ENCODE measurements around the gene TTC28. TPM values are rescaled to one million over a fixed set of nuclear protein-coding genes. Genes with fewer than 3 reads are reported as not detected.
A peak's percentile ranks its signal among the peaks of the same experiment; 100 is the strongest.

The TTC28 gene
- total RNA-seq, 3 donors from 2014 or later, result 9.6 to 32.3 (median 13.2) TPM

- no peaks in the 10 kb centered on the region for H3K4me1 ChIP-seq (ENCODE audit: low read depth)
- DNase-seq, result no peak
- ATAC-seq, result peak; percentile 98
- intact Hi-C loops (cut with DNase I, micrococcal nuclease), result no loop called here
- TF ChIP-seq CTCF (IDR thresholded peaks at IDR 0.05), result no peak
- H3K9me3 ChIP-seq, result no peaks in the 10 kb centered on the region
- H3K36me3 ChIP-seq (ENCODE audit: low read depth), result no peaks in the 10 kb centered on the region
- no peak overlapping the region for H3K4me3 ChIP-seq
Observed at GRCh38 chr22:27935897-27936296, 743.7 kb downstream of the TTC28 start.

- DNase-seq, result no peak
- no peak overlapping the region for H3K4me3 ChIP-seq
- H3K9me3 ChIP-seq, result no peaks in the 10 kb centered on the region
- no peaks in the 10 kb centered on the region for H3K36me3 ChIP-seq (ENCODE audit: low read depth)
- ATAC-seq, result no peak
- intact Hi-C loops (cut with DNase I, micrococcal nuclease), result no loop called here
- no peak for TF ChIP-seq CTCF (IDR thresholded peaks at IDR 0.05)
- no peaks in the 10 kb centered on the region for H3K4me1 ChIP-seq (ENCODE audit: low read depth)
Observed at GRCh38 chr22:27934069-27934468, 745.6 kb downstream of the TTC28 start.

GRCh38 chr22:27933186-27933983 is 746.3 kb downstream of the TTC28 start:
- intact Hi-C loops (cut with DNase I, micrococcal nuclease), result no loop called here
- DNase-seq, result no peak
- peak; percentile 19 for ATAC-seq
- no peaks in the 10 kb centered on the region for H3K4me1 ChIP-seq (ENCODE audit: low read depth)
- H3K36me3 ChIP-seq (ENCODE audit: low read depth), result no peaks in the 10 kb centered on the region
- no peak overlapping the region for H3K4me3 ChIP-seq
- H3K9me3 ChIP-seq, result no peaks in the 10 kb centered on the region
- TF ChIP-seq CTCF (IDR thresholded peaks at IDR 0.05), result no peak

GRCh38 chr22:27930331-27931060 is 749.1 kb downstream of the TTC28 start:
- H3K36me3 ChIP-seq (ENCODE audit: low read depth), result no peaks in the 10 kb centered on the region
- ATAC-seq (no peak), DNase-seq (no peak)
- H3K4me3 ChIP-seq, result no peak overlapping the region
- no peaks in the 10 kb centered on the region for H3K4me1 ChIP-seq (ENCODE audit: low read depth)
- no peaks in the 10 kb centered on the region for H3K9me3 ChIP-seq
- no peak for TF ChIP-seq CTCF (IDR thresholded peaks at IDR 0.05)
- intact Hi-C loops (cut with DNase I, micrococcal nuclease), result no loop called here

Small RNAs within 50 kb of the gene (microRNA-seq; reads per million reads assigned to microRNA genes)
- not detected for gene MIR5739

Other genes starting within 250 kb of the TTC28 start
- 10 to 100 TPM; 15.8 to 21.1 (median 19.5) TPM for gene CHEK2, start 62.0 kb upstream of the TTC28 start, total RNA-seq
- 10 to 100 TPM; 11.6 to 15.5 (median 13.4) TPM for gene HSCB, start 62.2 kb upstream of the TTC28 start, total RNA-seq
- 10 to 100 TPM; 14.4 to 26.6 (median 17.1) TPM for gene CCDC117, start 92.9 kb upstream of the TTC28 start, total RNA-seq
- 100 to 1,000 TPM; 116 to 238 (median 132) TPM for gene XBP1, start 120.7 kb upstream of the TTC28 start, total RNA-seq
- 10 to 100 TPM in 1 of 3 donors, 1 to 10 TPM in 2; 5.5 to 10.6 (median 5.8) TPM for gene ZNRF3, start 203.7 kb upstream of the TTC28 start, total RNA-seq

Measured in mucosa of descending colon (tissue), 3 donors.